22Rv1 (cell line): ENCODE results near the gene GPC4.

ENCODE experiments used
- H3K27ac ChIP-seq: fragments of 450-650 bp; 2 replicates; pipeline ENCODE4 v1.5.1; 2017
- ZFX ChIP-seq: fragments of 450-650 bp; IDR thresholded peaks from 2 replicates; pipeline ENCODE4 v1.6.1; 2017; ENCODE audit warnings: antibody characterized with exemption, borderline replicate concordance
- TF ChIP-seq, protein P1 (sequence below): fragments of 450-650 bp; IDR thresholded peaks from 2 replicates; pipeline ENCODE4 v1.5.1; 2017; ENCODE audit warnings: mild to moderate bottlenecking

Gene GPC4

DNA sequence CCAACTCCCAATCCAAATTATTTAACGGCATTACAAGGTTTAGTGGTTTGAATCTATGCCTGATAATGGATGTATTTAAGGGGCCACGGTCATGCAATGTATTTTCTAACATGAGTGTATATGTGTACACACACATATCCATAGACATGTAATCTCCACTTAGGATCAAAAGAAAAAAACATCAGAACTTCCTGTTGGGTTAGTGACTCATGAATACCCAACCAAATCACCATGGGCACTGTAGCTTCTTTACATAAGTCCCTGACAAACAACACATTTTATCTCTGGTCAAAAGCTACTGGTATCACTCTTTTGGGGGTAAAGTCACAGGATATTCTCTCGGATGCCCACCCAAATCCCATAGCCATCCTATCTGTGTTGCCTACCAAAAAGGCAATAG, 160.6 kb downstream of the GPC4 start:
- no peak overlapping the region for H3K27ac ChIP-seq
- TF ChIP-seq, protein P1, sequence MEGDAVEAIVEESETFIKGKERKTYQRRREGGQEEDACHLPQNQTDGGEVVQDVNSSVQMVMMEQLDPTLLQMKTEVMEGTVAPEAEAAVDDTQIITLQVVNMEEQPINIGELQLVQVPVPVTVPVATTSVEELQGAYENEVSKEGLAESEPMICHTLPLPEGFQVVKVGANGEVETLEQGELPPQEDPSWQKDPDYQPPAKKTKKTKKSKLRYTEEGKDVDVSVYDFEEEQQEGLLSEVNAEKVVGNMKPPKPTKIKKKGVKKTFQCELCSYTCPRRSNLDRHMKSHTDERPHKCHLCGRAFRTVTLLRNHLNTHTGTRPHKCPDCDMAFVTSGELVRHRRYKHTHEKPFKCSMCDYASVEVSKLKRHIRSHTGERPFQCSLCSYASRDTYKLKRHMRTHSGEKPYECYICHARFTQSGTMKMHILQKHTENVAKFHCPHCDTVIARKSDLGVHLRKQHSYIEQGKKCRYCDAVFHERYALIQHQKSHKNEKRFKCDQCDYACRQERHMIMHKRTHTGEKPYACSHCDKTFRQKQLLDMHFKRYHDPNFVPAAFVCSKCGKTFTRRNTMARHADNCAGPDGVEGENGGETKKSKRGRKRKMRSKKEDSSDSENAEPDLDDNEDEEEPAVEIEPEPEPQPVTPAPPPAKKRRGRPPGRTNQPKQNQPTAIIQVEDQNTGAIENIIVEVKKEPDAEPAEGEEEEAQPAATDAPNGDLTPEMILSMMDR = no peak
- no peak for TF ChIP-seq ZFX

DNA sequence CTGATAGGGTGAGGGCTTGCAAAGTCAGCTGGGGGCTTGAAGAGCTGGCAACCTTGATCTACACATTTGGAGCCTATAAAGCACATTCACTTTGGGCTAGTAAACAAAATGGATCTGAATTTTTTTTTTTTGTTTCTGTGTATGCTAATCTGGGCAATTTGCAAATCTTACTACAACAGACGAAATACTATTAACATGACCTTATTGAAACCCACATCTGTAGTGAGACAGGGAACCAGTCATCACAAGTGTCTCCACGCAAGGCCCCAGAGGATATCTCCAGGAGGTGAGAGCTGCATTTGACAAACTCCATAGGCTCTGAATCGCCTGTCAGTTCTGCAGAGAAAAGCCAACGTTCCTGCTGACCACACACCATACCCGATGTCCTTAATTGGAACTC, 164.1 kb downstream of the GPC4 start:
- TF ChIP-seq ZFX = no peak
- no peak overlapping the region for H3K27ac ChIP-seq

DNA sequence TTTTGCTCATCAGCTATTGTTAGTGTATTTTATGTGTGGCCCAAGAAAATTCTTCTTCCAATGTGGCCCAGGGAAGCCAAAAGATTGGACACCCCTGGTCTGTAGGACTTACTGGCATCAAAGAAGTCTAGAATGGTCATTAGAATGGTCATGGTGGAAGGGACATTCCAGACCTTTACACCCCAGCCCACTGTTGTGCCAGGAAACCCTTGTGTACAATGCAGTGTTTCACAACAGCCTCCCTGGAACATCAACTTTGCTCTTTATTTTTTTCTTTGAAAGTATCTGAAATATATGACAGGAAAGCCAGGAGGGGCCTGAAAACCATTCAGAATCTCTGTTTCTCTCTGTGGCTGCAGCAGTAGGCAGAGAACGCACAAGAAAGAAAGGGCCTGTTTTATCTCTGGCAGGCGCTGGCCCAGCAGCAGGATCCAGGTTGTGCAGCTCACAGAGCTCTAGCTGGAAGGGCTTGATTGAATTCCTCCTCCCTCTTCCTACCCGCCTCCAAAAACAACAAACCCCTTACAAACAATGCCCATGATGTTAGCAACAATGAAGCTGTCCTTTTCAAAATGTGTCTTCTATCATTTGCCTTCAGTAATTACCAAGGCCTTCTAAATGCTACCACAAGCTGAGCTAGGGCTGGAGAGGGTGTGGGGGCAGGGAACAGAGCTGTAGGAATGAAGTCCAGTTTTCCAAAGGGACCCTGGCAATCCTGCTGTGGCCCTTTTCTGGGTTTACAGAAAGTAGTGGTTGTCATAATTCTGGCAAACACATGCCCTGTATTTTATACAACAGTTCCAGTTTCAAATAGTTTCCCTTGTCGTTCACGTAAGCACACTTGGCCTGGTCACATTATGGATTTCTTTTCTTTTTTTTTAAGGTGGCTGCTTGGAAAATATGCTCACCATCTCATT, 164.8 kb downstream of the GPC4 start:
- TF ChIP-seq, protein P1 = no peak
- no peak for TF ChIP-seq ZFX
- no peak overlapping the region for H3K27ac ChIP-seq
